Posterior vena cava (tissue), 2 donors: ENCODE data around the gene FAF1. TPM values are rescaled to one million over a fixed set of nuclear protein-coding genes. Genes with fewer than 3 reads are reported as not detected.

Source experiments
- DNase-seq: peaks from one replicate; pipeline ENCODE4 v3.0.0-alpha.2; 2020; ENCODE audit warnings: low spot score
- intact Hi-C, 2 donors: fragments of 100-400 bp; cut with DNase I; formaldehyde crosslinking; loops; one replicate each; pipeline versions ENCODE4 v1.14.1 to v1.14.2; 2022 to 2023
- total RNA-seq, 2 donors: library from RNA; stranded (reverse); fragmentation: NEBNext Ultra II Directional; extraction: Animal tissue kit (Norgen Biotek cat#: 25700); gene quantifications; one replicate each; pipeline ENCODE4 v1.2.1, GENCODE V29; 2021
- donor health status: DM: yes; HTN: yes; CAD: no.
- donor health status: DM: yes; HTN: yes; CAD: no.

The FAF1 gene
- total RNA-seq, 2 donors from 2014 or later = 55.3 to 64.2 TPM

- DNase-seq = no peak
- intact Hi-C loops = no loop called here
Measured at GRCh38 chr1:50420689-50421365, 539.2 kb downstream of the FAF1 start.

GRCh38 chr1:50419907-50420677 is 540.0 kb downstream of the FAF1 start:
- no peak for DNase-seq
- intact Hi-C loops = no loop called here

GRCh38 chr1:50419192-50419906 is 540.7 kb downstream of the FAF1 start:
- intact Hi-C loops = no loop called here

DNA sequence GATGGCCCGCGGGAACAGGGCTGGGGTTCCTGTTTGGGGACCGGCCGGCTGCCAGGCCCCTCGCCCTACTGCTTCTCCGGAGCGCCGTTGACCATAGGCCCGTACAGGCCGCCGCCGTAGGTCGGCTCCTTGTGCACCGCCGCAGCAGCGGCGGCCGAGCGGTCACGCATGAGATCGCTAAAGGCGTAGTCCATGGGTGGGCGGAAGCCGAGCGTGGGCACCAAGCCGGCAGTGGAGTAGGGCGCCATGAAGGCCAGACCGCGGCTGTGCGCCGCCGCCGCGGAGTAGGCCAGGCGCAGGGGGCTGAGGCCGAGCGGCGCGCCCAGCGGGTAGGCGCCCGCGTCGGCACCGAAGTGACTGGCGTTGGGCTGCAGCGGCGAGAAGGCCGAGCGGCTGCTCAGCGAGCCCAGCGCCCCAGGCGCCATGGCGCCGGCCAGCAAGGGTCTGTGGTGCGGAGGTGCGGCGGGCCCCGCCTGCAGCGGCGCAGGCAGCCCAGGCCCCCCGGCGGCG is 541.4 kb downstream of the FAF1 start:
- no peak for DNase-seq

More at GRCh38 chr1:50419192-50419906, 540.7 kb downstream of the FAF1 start:
- DNase-seq = no peak

DNA sequence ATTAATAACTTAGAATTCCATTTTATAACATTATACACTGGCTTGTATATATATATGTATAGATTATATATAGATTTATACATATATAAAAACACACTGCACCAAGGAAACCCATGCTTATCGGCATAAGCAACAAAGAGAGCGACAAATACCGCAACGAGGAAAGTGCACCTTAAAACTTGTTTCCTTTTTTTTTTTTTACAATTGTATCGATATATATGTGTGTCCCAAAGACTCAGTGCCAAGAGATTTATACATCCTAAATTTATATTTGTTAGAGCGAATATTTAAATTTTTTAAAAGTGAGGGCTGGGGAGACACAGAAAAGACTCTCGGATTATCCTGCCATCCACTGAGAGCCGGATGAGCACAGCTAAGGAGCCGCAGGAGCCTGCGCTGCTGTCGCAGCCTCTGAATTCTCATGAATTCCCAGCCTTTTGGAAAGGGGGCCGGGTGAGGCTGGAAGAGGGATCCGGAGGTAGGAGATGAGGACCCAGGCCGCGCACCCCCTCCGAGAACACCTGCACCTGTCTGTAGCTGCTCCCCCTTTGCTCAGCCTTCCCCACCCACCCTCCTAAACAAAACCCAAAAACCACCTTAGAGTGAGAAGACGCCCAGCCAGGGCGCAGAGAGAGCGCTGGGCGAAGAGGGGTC is 542.0 kb downstream of the FAF1 start:
- intact Hi-C loops = no loop called here
- DNase-seq = no peak

More for the DNA sequence above, 541.4 kb downstream of the FAF1 start:
- intact Hi-C loops = no loop called here

DNA sequence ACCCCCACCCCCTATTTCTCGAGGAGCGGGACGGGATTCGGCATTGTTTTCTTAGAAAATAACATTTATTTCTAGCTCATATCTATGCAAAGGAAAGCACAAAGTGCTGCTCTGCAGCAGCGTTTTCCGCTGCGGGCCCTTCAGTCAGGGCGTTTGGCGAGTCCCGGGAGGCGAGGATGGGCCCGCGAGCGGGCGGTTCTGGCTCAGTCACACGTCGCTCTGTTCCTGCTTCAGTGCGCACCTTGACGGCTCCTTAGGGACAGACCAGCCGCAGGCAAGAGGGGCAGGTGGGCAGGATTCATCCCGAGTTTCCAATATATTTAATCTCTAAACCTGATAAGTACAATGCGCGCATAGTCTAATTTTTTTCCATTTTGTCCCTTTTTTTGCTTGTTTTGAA is 542.6 kb downstream of the FAF1 start:
- intact Hi-C loops = no loop called here
- DNase-seq = no peak

- DNase-seq = no peak
- intact Hi-C loops = no loop called here
Measured at GRCh38 chr1:50416553-50417453, 543.3 kb downstream of the FAF1 start.

DNA sequence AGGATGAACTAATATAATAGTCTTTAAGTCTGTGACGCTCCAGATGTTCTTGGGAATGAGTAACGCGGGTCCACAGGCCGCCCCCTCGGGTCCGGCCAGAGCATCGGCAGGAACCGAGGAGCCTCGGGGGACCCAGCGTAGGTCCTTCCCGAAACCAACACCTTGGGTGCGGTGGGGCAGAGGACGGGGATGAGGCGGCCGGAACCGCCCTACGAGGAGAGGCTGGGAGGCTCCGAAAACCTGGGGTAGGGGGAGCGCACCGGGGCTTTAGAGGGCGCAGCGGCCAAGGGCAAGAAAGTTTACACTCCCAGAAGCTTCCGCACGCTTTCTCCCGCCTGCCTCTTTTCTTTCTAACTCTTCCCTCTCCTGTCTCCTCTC is 543.9 kb downstream of the FAF1 start:
- DNase-seq = no peak
- intact Hi-C loops = no loop called here

GRCh38 chr1:50415235-50416149 is 544.6 kb downstream of the FAF1 start:
- intact Hi-C loops = no loop called here

GRCh38 chr1:50414853-50415234 is 545.2 kb downstream of the FAF1 start:
- intact Hi-C loops = no loop called here
- no peak for DNase-seq

More at GRCh38 chr1:50415235-50416149, 544.6 kb downstream of the FAF1 start:
- DNase-seq = no peak

- intact Hi-C loops = no loop called here
- DNase-seq = no peak
Measured at GRCh38 chr1:50412813-50413476, 547.1 kb downstream of the FAF1 start.

- DNase-seq = no peak
- intact Hi-C loops = no loop called here
Measured at GRCh38 chr1:50405814-50406213, 554.3 kb downstream of the FAF1 start.

DNA sequence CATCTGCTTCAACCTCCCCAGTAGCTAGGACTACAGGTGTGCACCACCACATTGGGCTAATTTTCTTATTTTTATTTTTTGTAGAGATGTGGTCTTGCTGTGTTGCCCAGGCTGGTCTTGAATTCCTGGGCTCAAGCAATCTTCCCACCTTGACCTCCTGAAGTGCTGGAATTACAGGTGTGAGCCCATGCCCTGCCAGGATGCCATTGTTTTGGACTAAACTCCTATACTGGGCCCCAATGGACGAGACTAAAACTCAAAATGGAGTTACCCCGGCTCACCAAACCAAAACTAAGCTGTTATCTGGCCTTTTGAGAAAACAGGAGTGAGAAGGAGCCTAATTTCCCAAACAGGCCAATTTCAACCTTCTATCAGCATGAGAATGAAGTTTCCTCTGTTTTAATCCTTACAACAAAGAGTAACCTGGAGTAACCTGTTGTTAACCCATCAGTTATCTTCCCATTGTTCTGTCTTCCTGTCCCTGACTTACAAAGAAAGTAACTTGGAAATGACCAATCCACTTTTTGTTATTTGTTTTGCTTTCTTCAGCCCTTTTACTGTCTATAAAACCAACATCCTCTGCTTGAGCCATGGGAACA is 566.4 kb downstream of the FAF1 start:
- DNase-seq = no peak
- intact Hi-C loops = no loop called here
